Measurements from ENCODE around the gene ZCCHC17.

ZCCHC17 gene

GRCh38 chr1:31306278-31306677 lies 9.4 kb downstream of the ZCCHC17 start:
- DNase-seq (ENCODE audit: low read depth) = no peak

- DNase-seq (ENCODE audit: low read depth) = no peak
Observed at GRCh38 chr1:31308036-31308435, 11.2 kb downstream of the ZCCHC17 start.

- DNase-seq (ENCODE audit: low read depth) = no peak
Observed at GRCh38 chr1:31310198-31310597, 13.4 kb downstream of the ZCCHC17 start.

DNA sequence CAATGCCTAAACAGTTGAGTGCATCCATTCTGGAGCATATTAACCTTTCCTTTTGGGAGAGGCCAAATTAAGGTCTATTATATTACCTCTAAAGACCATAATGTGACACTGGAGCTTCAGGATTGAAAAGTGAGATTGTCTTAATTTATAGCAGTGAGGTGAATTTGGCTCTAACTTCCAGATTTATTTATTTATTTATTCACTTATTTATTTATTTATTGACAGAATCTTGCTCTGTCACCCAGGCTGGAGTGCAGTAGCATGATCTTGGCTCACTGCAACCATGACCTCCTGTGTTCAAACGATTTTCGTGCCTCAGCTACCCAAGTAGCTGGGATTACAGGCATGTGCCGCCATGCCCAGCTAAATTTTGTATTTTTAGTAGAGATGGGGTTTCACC lies 19.1 kb downstream of the ZCCHC17 start:
- DNase-seq (ENCODE audit: low read depth) = no peak

GRCh38 chr1:31318146-31318545 lies 21.3 kb downstream of the ZCCHC17 start:
- DNase-seq (ENCODE audit: low read depth) = no peak

GRCh38 chr1:31324093-31324492 lies 27.3 kb downstream of the ZCCHC17 start:
- no peak for DNase-seq (ENCODE audit: low read depth)

DNA sequence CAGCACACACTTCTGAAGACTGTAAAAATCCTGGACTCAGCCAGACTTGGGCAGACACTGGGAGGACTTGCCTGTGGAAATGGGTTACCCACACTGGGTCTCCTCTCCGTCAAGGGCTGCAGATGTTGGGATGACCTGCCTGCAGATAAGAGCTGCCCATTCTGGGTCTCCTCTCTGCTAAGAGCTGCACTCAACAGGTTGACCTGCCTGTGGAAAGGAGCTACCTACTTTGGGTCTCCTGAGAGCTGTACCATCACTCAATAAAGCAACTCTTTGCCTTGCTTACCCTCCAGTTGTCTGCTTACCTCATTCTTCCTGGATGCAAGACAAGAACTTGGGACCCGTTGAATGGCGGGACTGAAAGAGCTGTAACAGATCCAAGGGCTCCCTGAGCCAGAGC lies 28.2 kb downstream of the ZCCHC17 start:
- no peak for DNase-seq (ENCODE audit: low read depth)

- no peak for DNase-seq (ENCODE audit: low read depth)
Observed at GRCh38 chr1:31326461-31326860, 29.6 kb downstream of the ZCCHC17 start.

GRCh38 chr1:31327381-31327780 lies 30.5 kb downstream of the ZCCHC17 start:
- no peak for DNase-seq (ENCODE audit: low read depth)

GRCh38 chr1:31335007-31335406 lies 38.2 kb downstream of the ZCCHC17 start:
- DNase-seq (ENCODE audit: low read depth) = no peak

DNA sequence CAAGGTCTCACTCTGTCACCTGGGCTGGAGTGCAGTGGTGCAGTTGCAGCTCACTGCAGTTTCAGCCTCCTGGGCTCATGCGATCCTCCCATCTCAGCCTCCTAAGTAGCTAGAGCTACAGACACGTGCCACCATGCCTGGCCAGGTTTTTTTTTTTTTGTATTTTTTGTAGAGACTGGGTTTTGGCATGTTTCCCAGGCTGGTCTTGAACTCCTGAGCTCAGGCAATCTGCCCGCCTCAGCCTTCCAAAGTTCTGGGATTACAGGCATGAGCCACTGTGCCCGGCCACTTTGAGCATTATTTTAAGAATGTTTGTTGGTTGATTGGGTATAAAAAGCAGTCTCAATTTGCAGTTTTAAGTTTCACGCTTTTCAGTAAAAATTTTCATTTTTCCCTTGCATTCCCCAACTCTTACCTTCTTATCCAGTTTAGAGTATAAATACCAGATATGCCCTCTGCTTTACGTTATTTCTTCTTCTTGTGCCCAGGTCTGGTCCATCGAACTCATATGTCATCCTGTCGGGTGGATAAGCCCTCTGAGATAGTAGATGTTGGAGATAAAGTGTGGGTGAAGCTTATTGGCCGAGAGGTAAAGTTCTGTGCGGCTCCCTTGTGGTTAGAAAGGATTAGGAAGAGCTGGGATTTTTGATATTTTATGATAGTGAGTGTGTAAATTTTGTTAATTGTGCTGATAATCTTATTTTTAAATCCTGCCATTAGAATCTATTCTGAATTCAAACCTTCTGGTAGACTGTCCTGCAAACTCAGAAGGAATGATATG lies 40.0 kb downstream of the ZCCHC17 start:
- DNase-seq (ENCODE audit: low read depth) = no peak

- DNase-seq (ENCODE audit: low read depth) = no peak
Observed at GRCh38 chr1:31344503-31344902, 47.7 kb downstream of the ZCCHC17 start.

- no peak for DNase-seq (ENCODE audit: low read depth)
Observed at GRCh38 chr1:31345635-31346034, 48.8 kb downstream of the ZCCHC17 start.

DNA sequence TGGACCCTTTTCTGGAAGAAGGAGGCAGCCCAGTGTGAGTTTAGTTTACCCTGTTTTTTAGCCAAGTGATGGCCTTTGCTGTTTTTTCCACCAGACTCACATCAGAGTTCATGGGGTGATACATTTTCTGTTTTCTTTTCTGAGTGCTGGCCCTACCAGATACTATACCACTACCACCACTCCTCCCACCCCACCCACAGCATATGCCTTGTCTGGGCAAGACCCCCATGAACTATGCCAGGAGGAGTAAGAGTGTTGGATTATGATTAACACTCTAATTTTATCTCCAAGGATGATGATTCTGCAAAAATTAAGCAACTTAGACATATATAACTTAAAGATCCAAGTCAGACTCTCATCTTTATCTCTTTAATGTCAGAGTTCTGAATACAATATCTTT lies 50.0 kb downstream of the ZCCHC17 start:
- DNase-seq (ENCODE audit: low read depth) = no peak

GRCh38 chr1:31348449-31348848 lies 51.6 kb downstream of the ZCCHC17 start:
- no peak for DNase-seq (ENCODE audit: low read depth)

DNA sequence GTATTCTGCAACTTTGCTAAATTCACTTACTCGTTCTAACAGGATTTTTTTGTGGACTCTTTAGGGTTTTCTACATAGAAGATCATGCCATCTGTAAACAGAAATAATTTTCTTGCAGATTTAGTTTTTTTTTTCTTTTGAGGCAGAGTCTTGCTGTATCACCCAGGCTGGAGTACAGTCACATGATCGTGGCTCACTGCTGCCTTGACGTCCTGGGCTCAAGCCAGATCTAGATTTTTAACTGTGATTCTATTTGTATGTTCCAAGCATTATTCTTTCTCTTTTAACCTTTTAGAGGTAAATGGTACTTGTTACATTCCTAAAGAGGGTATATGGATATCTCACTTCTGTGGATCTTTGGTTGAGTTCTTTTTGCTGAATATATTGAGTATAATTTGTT lies 57.5 kb downstream of the ZCCHC17 start:
- DNase-seq (ENCODE audit: low read depth) = no peak

- no peak for DNase-seq (ENCODE audit: low read depth)
Observed at GRCh38 chr1:31356427-31356826, 59.6 kb downstream of the ZCCHC17 start.

DNA sequence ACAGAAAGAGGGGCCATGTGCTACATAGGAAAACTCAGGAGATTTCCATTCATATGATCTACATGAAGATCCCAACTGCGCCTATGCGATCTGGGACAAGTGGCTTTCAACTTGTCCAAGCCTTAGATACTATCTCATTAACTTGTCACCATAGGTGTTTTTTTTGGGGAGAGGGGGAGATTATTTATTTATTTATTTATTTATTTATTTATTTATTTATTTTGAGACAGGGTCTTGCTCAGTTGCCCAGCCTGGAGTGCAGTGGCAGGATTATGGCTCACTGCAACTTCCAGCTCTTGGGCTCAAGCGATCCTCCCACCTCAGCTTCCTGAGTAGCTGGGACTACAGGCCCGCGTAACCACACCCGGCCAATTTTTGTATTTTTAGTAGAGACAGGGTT lies 64.8 kb downstream of the ZCCHC17 start:
- no peak for DNase-seq (ENCODE audit: low read depth)

- no peak for DNase-seq (ENCODE audit: low read depth)
Observed at GRCh38 chr1:31362032-31362431, 65.2 kb downstream of the ZCCHC17 start.

DNA sequence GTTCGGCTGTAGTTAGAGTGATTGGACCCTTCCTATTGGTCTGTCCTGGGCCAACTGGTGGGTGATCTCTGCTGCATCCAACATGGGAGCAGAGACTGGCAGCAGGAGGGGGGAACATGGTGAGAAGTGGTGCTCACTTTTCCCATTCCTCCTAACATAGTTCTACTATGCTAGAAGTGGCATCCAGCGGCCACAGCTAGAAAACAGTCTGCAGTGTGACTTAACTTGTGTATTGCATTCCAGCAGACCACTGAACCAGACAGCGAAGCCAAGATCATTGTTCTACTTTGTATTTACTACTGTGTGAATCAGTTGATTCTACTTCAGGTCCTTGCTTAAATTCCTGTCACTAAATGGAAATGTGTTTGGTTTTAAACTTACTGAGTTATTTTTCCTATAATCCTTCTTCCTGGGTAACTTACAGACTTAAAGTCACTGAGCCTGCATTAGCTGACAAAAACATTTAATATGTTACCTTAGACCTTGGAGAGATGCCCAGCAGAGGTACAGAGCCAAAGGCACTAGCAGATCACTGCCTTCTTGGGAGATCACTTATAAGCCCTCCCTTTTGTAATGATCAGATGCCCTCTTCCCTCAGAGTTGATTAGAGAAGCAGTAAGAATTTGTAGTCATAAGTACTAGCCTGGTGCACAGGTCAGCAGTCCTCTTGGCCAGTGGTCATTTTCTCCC lies 67.9 kb downstream of the ZCCHC17 start:
- DNase-seq (ENCODE audit: low read depth) = no peak

DNA sequence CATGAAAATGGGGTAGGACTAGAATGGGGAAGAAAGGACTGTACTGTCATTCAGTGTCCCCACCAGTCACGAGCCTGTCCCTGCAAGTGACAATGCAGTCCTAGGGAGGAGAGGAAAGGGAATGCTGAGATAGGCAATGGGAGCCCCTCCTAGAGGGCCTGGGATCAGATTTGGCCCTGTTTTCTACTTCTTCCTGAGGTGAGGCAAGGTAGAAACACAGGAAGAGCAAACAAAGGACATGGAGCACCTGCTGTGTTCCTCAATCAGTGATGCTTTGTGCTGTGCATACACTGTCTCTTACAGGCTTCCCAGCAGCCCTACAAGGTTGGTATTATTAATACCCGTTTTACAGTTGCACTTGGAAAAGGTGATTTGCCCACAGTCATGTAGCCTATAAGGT lies 70.0 kb downstream of the ZCCHC17 start:
- no peak for DNase-seq (ENCODE audit: low read depth)

GRCh38 chr1:31368611-31369107 lies 71.8 kb downstream of the ZCCHC17 start:
- no peak for DNase-seq (ENCODE audit: low read depth)

GRCh38 chr1:31370021-31370420 lies 73.2 kb downstream of the ZCCHC17 start:
- DNase-seq (ENCODE audit: low read depth) = no peak

DNA sequence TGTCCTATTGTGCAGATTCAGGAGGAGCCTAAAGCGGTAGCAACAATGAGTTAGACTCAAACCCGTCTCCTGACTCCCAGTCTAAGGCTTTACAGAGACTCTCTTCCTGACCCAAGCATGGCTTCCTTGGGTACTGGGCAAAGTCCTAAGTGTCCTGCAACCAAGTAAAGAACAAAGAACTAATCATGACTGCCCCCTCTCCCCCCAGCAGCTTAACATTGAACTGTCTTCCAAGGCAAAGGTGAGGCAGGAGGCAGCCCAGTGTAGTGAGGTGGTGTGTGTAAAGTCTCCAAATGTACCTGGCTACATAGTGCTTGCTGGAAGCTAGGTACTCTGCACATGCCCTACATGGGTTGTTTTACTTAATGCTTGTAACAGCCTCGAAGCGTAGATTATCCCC lies 73.7 kb downstream of the ZCCHC17 start:
- no peak for DNase-seq (ENCODE audit: low read depth)
